ENCODE data around the gene CIAO3. TPM values are rescaled to one million over a fixed set of nuclear protein-coding genes. Genes with fewer than 3 reads are reported as not detected.

CIAO3 gene
- total RNA-seq, 6 experiments from 2014 or later = 16.9 to 20.5 (median 18.0) TPM

DNA sequence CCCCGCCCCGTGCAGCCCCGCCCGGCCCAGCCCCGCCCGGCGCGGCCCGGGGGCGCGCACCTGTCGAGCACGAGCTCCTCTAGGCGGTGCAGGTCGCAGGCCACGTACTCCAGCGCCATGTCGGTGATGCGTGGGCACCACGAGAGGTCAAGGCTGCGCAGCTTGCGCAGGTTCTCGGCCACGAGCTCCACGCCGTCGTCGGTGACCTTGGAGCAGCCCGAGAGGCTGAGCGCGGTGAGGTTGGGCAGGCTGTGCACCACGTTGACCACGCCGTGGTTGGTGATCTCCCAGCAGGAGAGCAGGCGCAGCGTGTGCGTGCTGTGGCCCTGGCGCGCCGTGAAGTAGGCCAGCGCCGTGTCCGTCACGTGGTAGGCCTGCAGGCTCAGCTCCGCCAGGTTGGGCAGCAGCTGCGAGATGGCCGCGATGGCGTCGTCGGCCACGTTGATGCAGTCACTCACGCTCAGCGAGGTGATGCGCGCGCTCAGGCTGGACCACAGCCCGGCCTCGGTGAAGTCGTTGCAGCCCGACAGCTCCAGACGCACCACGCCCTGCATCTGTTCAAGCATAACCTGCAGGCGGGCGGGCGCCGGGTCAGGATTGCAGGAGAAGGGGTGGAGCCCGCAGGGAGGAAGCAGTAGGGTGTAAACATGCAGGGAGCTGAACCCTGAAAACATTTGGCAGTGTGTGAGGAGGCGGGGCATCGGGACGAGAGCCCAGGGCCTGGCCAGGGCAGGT is 45.3 kb downstream of the CIAO3 start:
- Mint-ChIP-seq H3K36me3 (ENCODE audit: low read depth) (no peaks in the 10 kb centered on the region), H3K9me3 (no peaks in the 10 kb centered on the region), H3K27me3 (ENCODE audit: insufficient read depth) (peaks cover 27% of the 10 kb centered on the region), H3K4me1 (ENCODE audit: low read depth) (0 out of 2 replicates have a peak, but pooled peaks cover 6% of the 10 kb centered on the region), H3K27ac (no peak overlapping the region), H3K4me3 (no peak overlapping the region)
- no peak for DNase-seq
- no peak for TF ChIP-seq CTCF (IDR thresholded peaks at IDR 0.05)

DNA sequence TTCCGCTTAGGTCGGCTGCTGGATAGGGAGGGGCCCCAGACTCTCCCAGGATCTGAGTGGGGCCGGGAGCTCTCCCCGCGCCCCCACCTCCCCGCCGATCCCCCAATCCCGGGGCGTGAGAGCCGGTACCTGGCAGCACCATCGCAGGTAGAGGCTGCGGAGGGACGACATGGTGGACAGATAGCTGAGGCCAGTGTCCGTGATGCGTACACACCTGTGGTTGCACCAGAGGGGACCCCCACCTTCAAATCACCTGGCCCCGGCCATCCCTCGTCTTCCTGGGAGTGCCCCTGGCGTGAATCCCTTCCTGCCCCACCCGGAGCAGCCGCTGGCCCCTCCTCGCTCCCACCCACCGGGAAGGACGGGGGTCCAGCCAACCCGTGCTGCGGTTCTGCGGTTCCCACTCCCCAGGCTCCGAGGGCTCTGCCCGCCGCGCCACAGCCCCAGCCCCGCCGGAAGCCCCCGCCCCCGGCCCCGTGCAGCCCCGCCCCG is 45.9 kb downstream of the CIAO3 start:
- Mint-ChIP-seq H3K4me1 (ENCODE audit: low read depth) (0 out of 2 replicates have a peak, but pooled peaks cover 6% of the 10 kb centered on the region), H3K9me3 (no peaks in the 10 kb centered on the region), H3K27me3 (ENCODE audit: insufficient read depth) (peaks cover 27% of the 10 kb centered on the region), H3K36me3 (ENCODE audit: low read depth) (no peaks in the 10 kb centered on the region), H3K27ac (no peak overlapping the region), H3K4me3 (no peak overlapping the region)
- DNase-seq = no peak
- no peak for TF ChIP-seq CTCF (IDR thresholded peaks at IDR 0.05)

DNA sequence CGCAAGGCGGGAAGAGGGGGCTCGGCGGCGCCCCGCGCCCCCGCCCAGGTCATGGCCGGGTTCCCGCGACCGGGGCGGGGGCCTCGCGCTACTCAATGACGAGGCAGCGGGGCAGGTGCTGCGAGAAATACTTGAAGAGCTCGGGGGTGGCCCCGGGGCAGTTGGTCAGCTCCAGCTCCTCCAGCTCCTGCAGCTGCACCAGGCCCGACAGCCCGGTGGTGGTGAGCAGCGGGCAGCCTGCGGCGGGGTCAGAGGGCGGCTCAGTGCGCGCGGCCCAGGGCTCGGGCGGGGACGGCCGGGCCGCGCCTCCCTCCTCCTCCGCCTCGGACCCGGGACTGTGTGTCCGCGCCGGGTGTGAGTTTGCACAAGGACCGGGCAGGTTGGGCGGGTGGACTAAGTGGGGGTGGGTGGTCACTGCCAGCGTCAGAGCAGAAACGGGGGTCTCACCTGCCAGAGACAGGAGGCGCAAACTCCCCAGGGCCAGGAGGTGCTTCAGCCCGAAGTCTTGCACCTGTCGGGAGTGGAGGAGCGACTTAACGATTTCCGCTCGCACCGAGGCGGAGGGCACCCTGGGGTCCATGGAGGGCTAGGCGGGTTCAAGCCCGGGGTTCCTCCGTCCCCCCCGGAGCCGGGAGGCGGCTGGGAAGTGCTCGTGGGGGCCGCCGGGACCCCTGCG is 46.5 kb downstream of the CIAO3 start:
- H3K9me3 Mint-ChIP-seq = no peaks in the 10 kb centered on the region
- peaks cover 30% of the 10 kb centered on the region for H3K27me3 Mint-ChIP-seq (ENCODE audit: insufficient read depth)
- no peak overlapping the region for H3K27ac Mint-ChIP-seq
- no peaks in the 10 kb centered on the region for H3K36me3 Mint-ChIP-seq (ENCODE audit: low read depth)
- H3K4me3 Mint-ChIP-seq = no peak overlapping the region
- TF ChIP-seq CTCF (IDR thresholded peaks at IDR 0.05) = no peak
- peaks cover 9% of the 10 kb centered on the region; the same call in 1 of the 2 replicates for H3K4me1 Mint-ChIP-seq (ENCODE audit: low read depth)
- DNase-seq = no peak

GRCh38 chr16:693766-694165 is 47.0 kb downstream of the CIAO3 start:
- H3K27me3 Mint-ChIP-seq (ENCODE audit: insufficient read depth) = peaks cover 30% of the 10 kb centered on the region
- no peak for TF ChIP-seq CTCF (IDR thresholded peaks at IDR 0.05)

GRCh38 chr16:693364-693763 is 47.4 kb downstream of the CIAO3 start:
- no peak for DNase-seq
- TF ChIP-seq CTCF (IDR thresholded peaks at IDR 0.05) = no peak
- H3K36me3 Mint-ChIP-seq (ENCODE audit: low read depth) = no peaks in the 10 kb centered on the region
- no peaks in the 10 kb centered on the region for H3K9me3 Mint-ChIP-seq
- peaks cover 27% of the 10 kb centered on the region for H3K27me3 Mint-ChIP-seq (ENCODE audit: insufficient read depth)
- no peak overlapping the region for H3K27ac Mint-ChIP-seq
- peaks cover 11% of the 10 kb centered on the region; the same call in 1 of the 2 replicates for H3K4me1 Mint-ChIP-seq (ENCODE audit: low read depth)
- no peak overlapping the region for H3K4me3 Mint-ChIP-seq

More at GRCh38 chr16:693766-694165, 47.0 kb downstream of the CIAO3 start:
- Mint-ChIP-seq H3K4me1 (ENCODE audit: low read depth) (peaks cover 11% of the 10 kb centered on the region; the same call in 1 of the 2 replicates), H3K9me3 (no peaks in the 10 kb centered on the region), H3K27ac (no peak overlapping the region), H3K36me3 (ENCODE audit: low read depth) (no peaks in the 10 kb centered on the region), H3K4me3 (no peak overlapping the region)
- no peak for DNase-seq

Data from HFFc6 (cell line).